DMS114 treated with DMSO at 0.1 percent for 48 hours (cell line): ENCODE data around the gene TBC1D22A.

Source experiments
- DNase-seq: peaks from one replicate; lab custom pipeline; 2025; ENCODE audit not compliant: unreplicated experiment; lab: John Stamatoyannopoulos, UW

TBC1D22A gene

DNA sequence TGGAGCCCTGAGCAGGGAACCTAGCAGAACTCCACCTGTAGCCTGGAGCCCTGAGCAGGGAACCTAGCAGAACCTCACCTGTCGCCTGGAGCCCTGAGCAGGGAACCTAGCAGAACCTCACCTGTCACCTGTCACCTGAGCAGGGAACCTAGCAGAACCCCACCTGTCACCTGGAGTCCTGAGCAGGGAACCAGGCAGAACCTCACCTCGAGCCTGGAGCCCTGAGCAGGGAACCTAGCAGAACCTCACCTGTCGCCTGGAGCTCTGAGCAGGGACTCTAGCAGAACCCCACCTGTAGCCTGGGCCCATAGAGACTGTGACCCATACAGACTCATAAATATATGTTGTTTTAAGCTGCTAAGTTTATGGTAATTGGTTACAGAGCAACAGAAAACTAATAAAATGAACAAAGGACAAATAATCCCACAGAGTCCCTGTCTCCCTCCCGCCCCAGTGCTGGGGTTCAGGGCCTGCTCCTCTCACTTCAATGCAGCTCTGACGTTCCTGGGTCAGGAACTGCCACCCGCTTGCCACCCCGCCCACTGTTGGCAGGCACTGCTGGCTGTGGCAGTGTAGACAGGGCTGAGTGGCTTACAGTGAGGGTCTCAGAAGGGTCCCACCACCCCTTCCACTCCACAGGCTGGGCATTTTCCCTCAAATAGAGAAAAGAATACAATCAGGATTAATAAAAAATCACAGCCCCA lies 259.1 kb downstream of the TBC1D22A start:
- no peak for DNase-seq

DNA sequence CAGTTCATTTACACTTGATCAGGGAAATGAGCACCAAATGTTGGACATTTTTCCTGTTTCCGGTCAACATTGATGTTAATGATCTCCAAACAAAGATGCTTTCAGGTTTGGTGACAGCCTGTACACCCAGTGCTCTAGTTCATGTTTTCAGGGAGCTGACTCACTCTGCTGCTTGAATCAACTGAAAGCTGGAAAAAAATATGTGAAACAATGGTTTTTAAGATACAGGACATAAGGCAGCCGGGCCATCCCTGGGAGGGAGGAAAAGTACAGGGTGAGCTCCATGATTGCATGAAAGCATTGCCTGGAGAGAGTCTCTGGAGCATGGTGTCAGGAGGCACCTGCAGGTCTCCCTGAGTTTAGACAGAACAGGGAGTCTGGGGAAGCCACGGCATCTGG lies 259.6 kb downstream of the TBC1D22A start:
- no peak for DNase-seq

DNA sequence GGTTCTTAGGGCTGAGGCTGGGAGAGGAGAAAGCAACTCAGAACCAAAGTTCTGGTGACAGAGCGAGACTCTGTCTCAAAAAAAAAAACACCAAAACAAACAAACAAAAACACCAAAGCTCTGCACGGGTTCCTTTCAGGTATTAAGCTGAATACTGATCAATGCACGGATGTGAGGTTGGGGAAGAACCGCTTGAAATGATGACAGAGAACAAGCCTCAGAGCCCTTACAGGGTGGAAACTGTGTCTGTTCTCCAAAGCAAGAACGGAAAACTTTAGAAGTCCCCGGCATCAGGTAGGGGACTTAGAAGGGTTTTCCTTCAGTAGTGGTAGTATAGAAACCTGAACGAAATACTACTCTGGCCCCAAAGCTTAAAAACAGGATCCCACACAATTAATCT lies 260.0 kb downstream of the TBC1D22A start:
- DNase-seq = no peak

DNA sequence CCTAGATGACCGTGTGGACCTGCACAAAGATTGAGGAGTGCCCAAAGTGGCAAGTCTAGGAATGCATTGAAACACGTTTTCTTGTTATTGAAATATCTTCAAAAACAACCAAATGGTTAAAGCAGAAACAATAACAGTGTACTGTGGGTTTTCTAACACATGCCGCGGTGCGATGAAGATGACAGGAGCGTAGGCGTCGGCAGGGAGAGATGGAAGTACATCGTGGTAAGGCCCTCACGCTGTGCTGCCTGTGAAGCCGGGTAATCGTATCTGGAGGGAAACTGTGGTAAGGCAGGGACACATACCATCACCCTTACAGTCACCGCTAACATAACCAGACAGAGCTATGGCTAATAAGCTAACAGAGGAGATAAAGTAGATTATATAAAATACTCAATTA lies 261.4 kb downstream of the TBC1D22A start:
- no peak for DNase-seq

DNA sequence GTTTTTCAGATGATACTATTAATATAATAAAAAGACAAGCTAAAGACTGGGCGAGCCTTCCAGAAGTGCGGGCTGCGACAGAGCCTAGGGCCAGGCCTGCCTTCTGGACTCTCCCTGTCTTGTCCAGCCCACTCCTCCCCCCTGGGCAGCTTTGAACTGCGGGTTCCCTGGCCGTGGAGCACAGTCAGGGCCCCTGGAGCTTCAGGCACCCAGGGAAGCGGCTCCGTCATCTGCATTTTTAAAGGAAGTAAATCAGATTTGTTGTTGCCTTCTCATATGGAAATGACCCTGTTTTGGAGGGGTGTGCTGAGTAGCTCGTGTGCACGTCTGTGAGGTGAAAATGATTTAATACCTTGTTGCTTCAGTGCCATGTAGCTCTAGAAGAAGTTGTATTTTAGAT lies 265.3 kb downstream of the TBC1D22A start:
- DNase-seq = no peak

DNA sequence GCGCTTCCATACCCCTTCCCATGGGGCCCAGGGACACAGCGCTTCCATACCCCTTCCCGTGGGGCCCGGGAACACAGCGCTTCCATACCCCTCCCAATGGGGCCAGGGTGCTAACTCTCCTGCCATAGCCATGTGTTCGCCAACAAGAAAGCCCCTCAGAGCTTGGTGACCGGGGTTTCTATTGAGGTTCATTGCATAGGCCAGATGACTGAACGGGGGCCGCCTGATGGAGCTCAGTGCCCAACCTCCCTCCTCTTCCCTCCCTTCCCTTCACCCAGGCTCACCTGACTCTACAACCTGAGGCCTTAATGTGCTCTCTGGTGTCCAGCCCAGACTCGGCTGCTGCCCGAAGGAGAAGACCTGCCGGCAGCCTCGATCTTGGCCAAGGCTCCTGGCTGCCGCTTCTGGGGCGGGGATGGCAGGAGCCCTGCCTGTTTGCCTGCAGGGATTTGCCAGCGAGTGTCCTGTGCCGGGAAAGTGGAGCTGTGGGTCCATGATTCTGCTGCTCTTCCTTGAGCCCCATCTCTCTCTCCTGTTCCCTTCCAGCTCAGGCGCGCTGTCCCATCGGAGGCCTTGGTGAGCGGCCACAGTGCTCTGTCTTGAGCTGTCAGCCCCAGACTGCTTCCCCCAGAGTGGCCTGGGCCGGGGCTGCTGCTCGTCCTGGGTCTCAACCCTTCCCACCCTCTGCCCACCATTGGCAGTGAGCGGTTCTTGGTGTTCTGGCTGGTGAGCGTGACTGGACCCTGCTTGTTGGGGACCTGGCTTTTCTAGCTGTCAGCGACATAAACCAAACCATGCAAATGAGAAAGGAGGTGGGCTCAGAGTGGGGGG lies 267.0 kb downstream of the TBC1D22A start:
- no peak for DNase-seq

DNA sequence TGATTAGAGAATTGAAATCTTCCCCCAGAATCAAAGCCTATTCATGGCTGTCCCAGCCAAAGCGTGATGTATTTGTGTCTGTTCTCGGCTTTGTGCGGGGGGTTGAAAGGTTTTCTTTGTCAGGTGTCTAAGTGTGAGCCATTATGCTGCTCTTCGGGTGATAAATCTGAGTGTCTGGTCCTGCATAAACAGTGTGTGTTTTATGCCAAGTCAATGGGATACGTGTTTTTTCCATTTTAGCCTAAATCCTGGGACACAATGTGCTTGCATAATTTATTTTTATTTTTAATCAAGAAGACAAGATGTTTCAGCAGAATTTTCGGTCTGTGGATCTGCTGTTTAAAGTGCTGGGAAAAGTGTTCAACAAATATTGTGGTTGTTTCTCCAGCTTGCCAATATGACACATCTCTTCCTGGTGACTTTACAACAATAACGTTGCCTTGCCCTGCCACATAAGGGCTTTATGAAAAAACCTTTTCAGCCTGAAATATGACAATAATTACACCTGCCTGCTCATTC lies 267.8 kb downstream of the TBC1D22A start:
- no peak for DNase-seq

DNA sequence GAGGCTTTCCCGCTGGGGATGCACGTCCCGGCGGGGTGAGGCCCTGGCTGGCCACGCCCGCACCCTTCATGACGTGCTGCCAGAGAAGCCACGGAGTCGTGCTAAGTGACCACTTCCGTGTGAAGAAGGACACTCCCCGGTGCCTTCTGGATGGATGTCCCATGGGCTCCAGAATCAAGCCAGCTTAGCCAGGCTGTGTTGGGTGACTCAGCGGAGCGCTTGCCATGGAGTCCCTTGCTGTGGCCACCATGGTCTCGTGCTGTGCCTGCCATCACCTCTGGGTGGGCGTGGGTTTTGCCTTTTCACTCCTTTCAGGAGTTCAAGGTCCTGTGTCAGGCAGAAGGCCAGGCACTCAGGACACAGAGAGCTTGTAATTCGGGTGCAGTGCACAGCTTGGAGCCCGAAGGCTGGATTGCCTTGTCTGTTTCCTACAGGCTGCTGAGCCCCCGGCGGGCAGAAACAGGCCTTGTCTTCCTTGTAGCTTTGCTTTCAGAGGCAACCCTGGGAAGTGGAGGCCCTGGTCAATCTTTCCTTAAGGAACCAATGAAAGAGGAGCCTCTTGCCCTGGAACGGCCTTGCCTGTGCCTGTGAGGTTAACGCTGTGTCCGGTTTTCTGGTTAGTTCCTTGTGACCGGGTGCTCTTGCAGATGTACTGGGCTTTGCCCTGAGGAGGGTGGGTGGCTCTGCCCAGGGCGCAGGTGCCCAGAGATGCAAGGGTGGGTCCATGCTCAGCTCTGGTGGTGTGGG lies 268.6 kb downstream of the TBC1D22A start:
- DNase-seq = no peak

DNA sequence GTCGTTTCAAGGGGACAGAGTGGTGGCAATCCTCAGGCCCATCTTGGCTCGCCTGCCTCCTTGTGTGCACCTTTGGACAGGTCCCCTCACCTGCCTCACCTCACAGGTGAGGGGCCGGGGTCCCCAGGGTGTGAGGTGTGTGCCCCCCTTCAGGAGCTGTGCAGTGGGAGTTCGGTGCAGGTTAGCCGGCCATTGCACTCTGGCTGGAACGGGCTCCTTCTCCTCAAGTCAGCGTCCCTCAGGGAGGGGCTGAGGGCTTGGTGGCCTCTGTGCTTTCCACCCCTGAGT lies 269.1 kb downstream of the TBC1D22A start:
- DNase-seq = no peak

DNA sequence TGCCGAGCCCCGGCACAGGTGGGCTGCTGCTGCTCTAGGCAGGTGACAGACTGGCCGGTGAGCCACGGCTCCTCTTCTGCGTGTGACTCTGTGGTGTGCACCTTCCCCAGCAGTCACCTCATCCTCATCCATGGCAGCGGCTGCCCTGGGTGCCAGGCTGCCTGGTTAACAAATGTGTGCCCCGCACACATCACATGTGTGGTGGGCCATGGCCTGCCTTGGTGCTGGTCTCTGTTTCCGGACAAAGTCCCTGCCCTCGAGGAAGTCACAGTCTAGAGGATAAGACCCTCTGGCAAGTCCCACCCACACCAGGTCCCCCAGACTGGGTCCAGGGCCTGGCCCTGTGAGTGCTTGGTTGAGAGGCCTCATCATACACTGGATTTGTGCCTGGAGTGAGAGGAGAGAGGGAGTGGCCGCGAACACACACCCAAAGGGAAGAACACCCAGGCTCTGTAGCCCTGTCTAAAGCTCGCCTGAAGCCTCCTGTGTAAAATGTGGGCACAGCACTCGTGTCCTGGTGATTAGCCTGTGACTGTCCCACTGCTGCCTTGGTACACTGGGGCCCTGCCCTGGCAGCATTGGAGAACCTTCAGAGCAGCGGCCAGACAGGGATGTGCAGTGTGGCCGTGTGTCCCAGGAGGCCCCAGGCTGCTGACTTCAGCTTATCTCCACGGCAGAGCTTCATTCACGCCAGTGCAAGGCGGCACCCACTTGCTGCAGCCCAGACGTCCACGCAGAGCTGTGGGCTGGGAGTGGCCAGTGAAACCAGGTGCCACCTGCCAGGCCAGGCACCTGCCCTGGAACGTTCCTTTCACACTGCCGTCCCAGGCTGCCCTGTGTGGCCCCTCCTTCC lies 269.9 kb downstream of the TBC1D22A start:
- no peak for DNase-seq

DNA sequence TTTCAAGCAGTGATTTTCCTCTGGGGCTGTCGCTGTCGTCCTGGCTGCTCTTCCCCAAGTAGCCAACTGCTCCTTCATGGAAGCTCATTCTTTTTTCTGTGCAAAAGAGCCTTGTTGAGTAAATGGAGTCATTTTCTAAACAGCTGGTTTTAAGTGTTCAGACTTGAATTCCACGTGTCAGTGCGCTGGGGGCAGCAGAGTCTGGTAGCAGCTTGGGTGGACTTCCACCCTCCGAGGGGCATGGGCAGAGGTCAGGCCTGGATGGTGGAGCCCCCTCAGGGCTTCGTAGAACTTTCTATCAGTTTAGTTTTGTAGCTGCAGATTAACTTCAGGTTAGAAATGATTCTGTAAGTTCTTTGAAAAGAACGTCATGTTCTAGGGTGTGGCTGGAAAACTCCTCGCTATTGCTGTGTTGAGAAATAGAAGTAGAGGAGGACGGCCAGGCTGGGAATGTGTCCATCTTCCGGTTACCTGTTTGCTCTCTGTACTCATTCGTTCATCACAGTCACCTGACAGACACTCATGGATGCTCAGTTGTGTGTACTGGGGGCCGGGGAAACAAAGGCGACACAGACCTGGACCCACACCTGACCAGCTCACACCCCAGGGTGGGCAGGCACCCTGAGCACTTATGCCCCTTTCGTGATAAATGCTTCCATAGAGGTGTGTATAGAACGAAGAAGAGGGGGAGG lies 270.7 kb downstream of the TBC1D22A start:
- no peak for DNase-seq

DNA sequence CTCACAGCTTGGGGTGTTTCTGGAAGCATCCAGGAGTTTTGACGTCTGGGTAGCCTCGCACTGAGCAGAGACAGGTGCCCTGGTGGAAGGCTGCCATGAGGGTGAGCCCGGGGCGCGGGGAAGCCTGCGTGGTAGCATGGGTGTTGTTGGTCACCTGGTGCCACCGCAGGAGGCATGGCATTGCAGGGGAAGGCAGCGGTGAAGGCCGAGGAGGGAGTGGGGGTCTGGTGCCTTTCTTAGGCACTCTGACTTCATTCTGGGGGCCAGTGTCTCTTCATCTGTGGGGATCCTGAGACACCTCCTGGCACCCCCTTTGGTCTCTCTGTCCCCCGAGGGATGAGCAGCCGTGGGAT lies 271.2 kb downstream of the TBC1D22A start:
- DNase-seq = no peak

DNA sequence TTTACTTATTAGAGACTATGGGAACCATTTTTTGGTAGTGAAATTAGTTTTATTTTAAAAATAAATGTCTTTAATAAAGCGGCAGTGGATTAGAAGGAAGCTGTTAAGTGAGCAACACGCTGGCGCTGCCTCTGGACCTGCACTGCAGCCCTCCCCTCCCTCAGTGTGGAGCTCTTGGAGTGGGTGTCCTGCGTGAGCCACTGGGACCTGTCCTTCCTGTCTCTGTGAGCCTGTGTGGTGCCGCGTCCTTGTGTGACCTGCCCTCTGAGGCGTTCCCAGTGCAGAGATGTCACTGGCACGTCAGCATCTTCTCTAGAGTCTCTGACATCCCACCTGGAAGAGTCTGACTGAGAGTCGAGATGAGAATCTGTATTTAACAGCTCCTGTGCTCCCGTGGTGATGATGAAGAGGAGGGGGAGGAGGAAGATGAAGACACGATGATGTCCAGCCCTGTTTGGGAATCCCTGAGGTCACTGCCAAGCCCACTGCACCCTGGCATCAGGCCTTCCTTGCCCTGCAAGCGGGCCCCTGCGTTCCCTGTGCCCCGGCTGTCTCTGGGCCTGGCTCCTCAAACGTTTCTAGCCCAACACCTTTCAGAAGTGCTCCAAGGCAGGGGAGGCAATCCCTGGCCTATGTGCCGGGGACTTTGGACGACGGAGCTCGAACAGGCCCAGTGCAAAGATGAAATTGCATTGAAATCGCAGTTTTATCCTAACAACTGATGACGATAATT lies 271.8 kb downstream of the TBC1D22A start:
- DNase-seq = no peak

DNA sequence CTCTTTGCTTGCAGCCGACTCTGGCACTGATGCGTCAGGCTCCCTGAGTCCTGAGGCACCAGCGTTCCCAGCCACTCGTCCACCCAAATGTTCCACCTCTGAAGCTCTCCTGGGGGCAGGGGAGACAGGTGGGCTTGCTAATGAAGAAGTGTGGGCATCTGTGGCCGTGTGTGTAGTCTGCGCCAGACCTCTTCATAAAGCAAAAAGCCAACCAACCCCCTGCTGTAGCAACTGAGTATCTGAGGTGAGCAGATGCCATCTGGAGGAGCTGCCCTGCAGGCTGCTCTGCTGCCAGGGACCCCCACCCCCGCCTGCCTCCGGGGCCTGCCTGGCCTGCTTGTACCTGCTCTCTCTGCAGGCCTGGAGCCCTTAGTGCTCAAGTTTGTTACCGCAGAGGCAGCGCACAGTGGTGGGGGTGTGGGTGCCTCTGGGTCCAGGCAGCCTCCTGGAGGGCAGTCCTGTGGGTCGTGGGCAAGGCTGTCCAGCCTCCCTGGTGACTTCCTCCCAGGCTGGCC lies 272.5 kb downstream of the TBC1D22A start:
- DNase-seq = no peak

DNA sequence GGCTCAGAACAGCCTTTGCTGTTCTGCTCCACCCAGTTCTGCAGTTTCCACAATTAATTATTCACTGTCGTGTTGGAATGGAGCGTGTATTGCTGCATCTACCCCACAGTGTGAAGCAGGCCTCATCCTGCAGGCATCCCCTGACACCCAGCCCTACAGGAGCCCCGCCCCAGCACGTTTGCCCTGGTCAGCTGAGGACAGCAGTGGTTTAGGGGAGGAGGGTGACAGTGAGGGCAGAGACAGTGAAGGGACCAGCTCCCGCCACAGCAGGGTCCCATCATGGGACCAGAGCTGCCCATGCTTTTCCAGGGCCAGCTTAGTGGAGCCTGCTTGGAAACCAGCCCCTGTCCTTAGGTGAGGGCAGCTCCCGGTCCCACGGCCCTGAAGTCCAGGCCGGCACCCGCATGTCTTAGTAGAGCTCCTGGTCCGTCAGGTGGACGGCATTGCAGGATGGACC lies 273.0 kb downstream of the TBC1D22A start:
- no peak for DNase-seq

DNA sequence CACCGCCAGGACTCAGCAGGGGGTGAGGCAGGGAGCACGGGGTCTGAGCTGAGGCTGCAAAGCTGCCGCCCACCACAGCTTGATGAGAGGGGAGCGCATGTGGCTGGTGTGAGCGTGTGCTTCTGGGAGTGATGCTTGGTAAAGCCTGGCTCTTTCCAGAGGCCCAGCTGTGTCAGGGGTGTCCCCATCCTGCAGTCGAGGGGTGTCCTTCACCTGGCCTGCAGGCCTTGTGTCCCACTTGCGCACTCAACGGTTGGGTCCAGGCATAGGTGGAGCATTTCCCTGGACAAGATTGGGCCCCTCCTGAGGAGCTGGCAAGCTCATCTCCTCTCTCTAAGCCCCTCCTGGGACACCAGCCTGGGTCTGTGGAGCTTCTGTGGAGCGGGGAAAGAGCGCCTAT lies 273.9 kb downstream of the TBC1D22A start:
- DNase-seq = no peak

DNA sequence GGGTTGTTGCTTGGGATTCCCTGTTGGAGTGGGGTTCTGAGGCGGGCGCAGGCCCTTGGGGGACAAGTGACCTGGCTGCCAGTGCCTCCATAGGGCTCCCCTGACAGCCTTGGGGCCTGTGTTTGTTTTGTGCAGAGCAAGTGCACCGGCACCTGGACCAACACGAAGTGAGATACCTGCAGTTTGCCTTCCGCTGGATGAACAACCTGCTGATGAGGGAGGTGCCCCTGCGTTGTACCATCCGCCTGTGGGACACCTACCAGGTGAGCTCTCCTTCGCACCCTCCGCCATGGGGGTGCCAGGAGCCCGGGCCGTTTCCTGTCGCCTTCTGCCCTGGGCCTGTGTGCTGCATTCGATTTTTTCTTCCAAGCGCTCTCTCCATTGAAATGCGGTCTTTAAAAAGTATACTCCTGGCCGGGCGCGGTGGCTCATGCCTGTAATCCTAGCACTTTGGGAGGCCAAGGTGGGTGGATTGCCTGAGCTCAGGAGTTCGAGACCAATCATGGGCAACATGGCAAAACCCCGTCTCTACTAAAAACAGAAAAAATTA lies 274.6 kb downstream of the TBC1D22A start:
- no peak for DNase-seq

DNA sequence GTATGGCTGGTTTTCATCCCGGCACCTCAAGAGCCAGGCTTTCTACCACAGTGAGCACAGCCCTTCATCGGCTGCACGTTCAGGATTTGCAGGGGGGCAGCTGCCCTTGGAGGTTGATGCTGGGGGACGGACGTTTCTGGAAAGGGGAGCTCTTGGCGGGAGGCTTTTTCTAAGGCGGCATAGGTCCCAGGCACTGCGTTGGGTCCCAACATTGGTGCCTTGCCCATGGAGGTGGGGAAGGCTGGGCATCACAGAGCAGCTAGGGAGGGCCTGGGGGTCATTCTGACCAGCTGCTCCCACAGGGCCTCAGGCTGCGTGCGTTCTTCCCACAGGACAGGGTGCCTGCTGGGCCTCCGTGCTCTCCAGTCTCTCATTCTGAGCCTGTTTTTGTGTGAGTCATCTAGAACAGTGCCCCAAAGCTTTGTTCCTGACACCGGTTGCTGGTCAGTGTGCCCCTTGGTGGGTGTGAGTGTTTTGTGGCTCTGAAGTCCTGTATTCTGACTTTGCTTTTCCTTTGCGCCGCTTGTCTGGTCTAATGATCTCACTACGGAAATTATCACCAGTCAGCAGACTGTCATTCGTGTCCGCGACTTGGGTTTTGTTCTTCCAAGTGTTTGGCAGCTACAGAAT lies 275.9 kb downstream of the TBC1D22A start:
- DNase-seq = no peak

DNA sequence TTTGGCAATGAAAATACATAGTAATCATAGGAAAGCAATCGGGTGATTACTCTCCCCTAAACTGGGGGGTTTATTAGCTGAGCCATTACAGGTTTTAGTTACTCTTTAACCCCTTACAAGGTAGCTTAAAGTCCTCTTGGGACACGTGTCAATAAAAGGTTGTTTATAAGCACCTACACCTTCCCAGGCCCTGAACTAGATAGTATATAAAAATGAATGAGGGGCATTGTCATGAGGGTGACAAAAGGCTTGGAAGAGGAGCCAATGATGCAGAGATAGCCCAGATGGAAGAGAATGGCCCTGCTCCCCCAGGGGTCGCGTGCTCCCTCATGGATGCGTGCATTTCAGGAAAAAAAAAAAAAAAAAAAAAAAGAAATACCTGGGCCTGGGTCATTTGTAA lies 276.9 kb downstream of the TBC1D22A start:
- DNase-seq = no peak
